ENCODE results near the gene ROR2. TPM values are rescaled to one million over a fixed set of nuclear protein-coding genes. Genes with fewer than 3 reads are reported as not detected.
A peak's percentile ranks its signal among the peaks of the same experiment; 100 is the strongest.

The ROR2 gene
- total RNA-seq, 4 donors from 2014 or later, result 35.6 to 67.6 (median 50.6) TPM

GRCh38 chr9:91837981-91838731, 111.9 kb downstream of the ROR2 start:
- Histone ChIP-seq H3K36me3 (no peaks in the 10 kb centered on the region), H3K9me3 (no peaks in the 10 kb centered on the region), H3K4me3 (peak overlapping the region; percentile 28 to 30), H3K4me1 (peaks cover 12 to 38% of the 10 kb centered on the region in 2 donors), H3K27me3 (no peaks in the 10 kb centered on the region), H3K27ac (peak overlapping the region; percentile 68 to 85)
- intact Hi-C loops (cut with DNase I; ENCODE audit: low total_unique reads), result no loop called here
- TF ChIP-seq POLR2A (IDR thresholded peaks at IDR 0.05), result no peak
- DNase-seq, result peak; percentile 51 to 67

- Histone ChIP-seq H3K27me3 (no peaks in the 10 kb centered on the region), H3K27ac (no peak overlapping the region), H3K4me3 (no peak overlapping the region), H3K4me1 (peaks cover 8 to 33% of the 10 kb centered on the region in 2 donors), H3K9me3 (no peaks in the 10 kb centered on the region), H3K36me3 (no peaks in the 10 kb centered on the region)
- intact Hi-C loops (cut with DNase I; ENCODE audit: low total_unique reads), result no loop called here
- DNase-seq, result no peak
- TF ChIP-seq CTCF (IDR thresholded peaks at IDR 0.05) (no peak), POLR2A (IDR thresholded peaks at IDR 0.05) (no peak)
Measured at GRCh38 chr9:91836515-91836914, 113.5 kb downstream of the ROR2 start.

GRCh38 chr9:91835632-91836031, 114.4 kb downstream of the ROR2 start:
- Histone ChIP-seq H3K27me3 (no peaks in the 10 kb centered on the region), H3K4me3 (no peak overlapping the region), H3K36me3 (no peaks in the 10 kb centered on the region), H3K4me1 (peaks cover 8 to 33% of the 10 kb centered on the region in 2 donors), H3K27ac (no peak overlapping the region), H3K9me3 (no peaks in the 10 kb centered on the region)
- intact Hi-C loops (cut with DNase I; ENCODE audit: low total_unique reads), result no loop called here
- DNase-seq, result no peak
- no peak for TF ChIP-seq CTCF (IDR thresholded peaks at IDR 0.05)

GRCh38 chr9:91835216-91835615, 114.8 kb downstream of the ROR2 start:
- Histone ChIP-seq H3K4me3 (no peak overlapping the region), H3K27me3 (no peaks in the 10 kb centered on the region), H3K27ac (no peak overlapping the region), H3K4me1 (peaks cover 8 to 33% of the 10 kb centered on the region in 2 donors), H3K36me3 (no peaks in the 10 kb centered on the region), H3K9me3 (no peaks in the 10 kb centered on the region)
- TF ChIP-seq POLR2A (IDR thresholded peaks at IDR 0.05) (no peak), CTCF (IDR thresholded peaks at IDR 0.05) (no peak)
- intact Hi-C loops (cut with DNase I; ENCODE audit: low total_unique reads), result no loop called here
- no peak for DNase-seq

GRCh38 chr9:91834740-91835139, 115.3 kb downstream of the ROR2 start:
- no peak overlapping the region for H3K27ac ChIP-seq
- DNase-seq, result no peak
- no peak overlapping the region for H3K4me3 ChIP-seq
- H3K27me3 ChIP-seq, result no peaks in the 10 kb centered on the region
- no peaks in the 10 kb centered on the region for H3K9me3 ChIP-seq
- no peak for TF ChIP-seq POLR2A (IDR thresholded peaks at IDR 0.05)
- no peak for TF ChIP-seq CTCF (IDR thresholded peaks at IDR 0.05)
- intact Hi-C loops (cut with DNase I; ENCODE audit: low total_unique reads), result no loop called here
- no peaks in the 10 kb centered on the region for H3K36me3 ChIP-seq
- peaks cover 8 to 33% of the 10 kb centered on the region in 2 donors for H3K4me1 ChIP-seq

All from uterus (tissue), 4 donors.